K562 (cell line): ENCODE data around the gene RACK1. TPM values are rescaled to one million over a fixed set of nuclear protein-coding genes. Genes with fewer than 3 reads are reported as not detected.
A peak's percentile ranks its signal among the peaks of the same experiment; 100 is the strongest.

Experiments
- DNMT1 ChIP-seq: fragments of 450-650 bp; IDR thresholded peaks from 2 replicates; pipeline ENCODE4 v1.6.1; 2016; ENCODE audit warnings: antibody characterized with exemption, mild to moderate bottlenecking
- JUND ChIP-seq, 2 experiments: IDR thresholded peaks; 2 replicates in 1 of 2; 3 replicates in 1 of 2; pipeline ENCODE4 v1.6.1; 2011; ENCODE audit warnings: borderline replicate concordance in 2 of 2, low read depth in 2 of 2, low read length in 2 of 2, improper control_type of control experiment in 1 of 2, missing biosample characterization in 1 of 2, missing genetic modification characterization in 1 of 2, missing genetic modification reagents in 1 of 2
- PPARD ChIP-seq: fragments of 250-450 bp; sonication (Bioruptor Pico); IDR thresholded peaks from 2 replicates; pipeline ENCODE4 v1.8.0; 2022; ENCODE audit warnings: inconsistent platforms, mild to moderate bottlenecking, moderate library complexity
- PRPF4 ChIP-seq: fragments of 200-400 bp; formaldehyde crosslinking; IDR thresholded peaks from one replicate; pipeline ENCODE4 v1.6.1; 2017; ENCODE audit warnings: low read length, low read depth, mild to moderate bottlenecking; ENCODE audit not compliant: insufficient read depth, poor library complexity, severe bottlenecking
- SRSF7 ChIP-seq: fragments of 200-400 bp; formaldehyde crosslinking; optimal IDR thresholded peaks from 2 replicates; pipeline ENCODE3; 2017; ENCODE audit warnings: mild to moderate bottlenecking, low read depth, low read length
- TBP ChIP-seq: optimal IDR thresholded peaks from 2 replicates; pipeline ENCODE3; 2011; ENCODE audit warnings: low read depth, low read length, improper control_type of control experiment
- ZFPM2 ChIP-seq: fragments of 250-450 bp; sonication (Bioruptor Pico); IDR thresholded peaks from 2 replicates; pipeline ENCODE4 v1.5.1; 2022; ENCODE audit warnings: mild to moderate bottlenecking
- ZNF134 ChIP-seq: fragments of 250-450 bp; sonication (Bioruptor Pico); conservative IDR thresholded peaks from 2 replicates; pipeline ENCODE4 v1.4.0; 2020
- ZNF165 ChIP-seq: fragments of 250-450 bp; sonication (Bioruptor Pico); IDR thresholded peaks from 2 replicates; pipeline ENCODE4 v1.4.0; 2020; ENCODE audit warnings: borderline replicate concordance
- ZNF232 ChIP-seq: sonication (generic); formaldehyde crosslinking; IDR thresholded peaks from 2 replicates; pipeline ENCODE4 v1.8.0; 2022; ENCODE audit warnings: mild to moderate bottlenecking, missing genetic modification reagents
- ZNF3 ChIP-seq: fragments of 250-450 bp; sonication (Bioruptor Pico); IDR thresholded peaks from 2 replicates; pipeline ENCODE4 v1.5.0; 2021; ENCODE audit warnings: mild to moderate bottlenecking, moderate library complexity
- ZNF551 ChIP-seq: fragments of 250-450 bp; sonication (Bioruptor Pico); IDR thresholded peaks from 2 replicates; pipeline ENCODE4 v1.5.0; 2021; ENCODE audit warnings: mild to moderate bottlenecking, moderate library complexity
- ZNF699 ChIP-seq: fragments of 250-450 bp; sonication (Bioruptor Pico); IDR thresholded peaks from 2 replicates; pipeline ENCODE4 v1.8.0; 2021; ENCODE audit warnings: mild to moderate bottlenecking, moderate library complexity; ENCODE audit not compliant: insufficient replicate concordance
- ZNF75A ChIP-seq: fragments of 450-650 bp; formaldehyde crosslinking; IDR thresholded peaks from 2 replicates; pipeline ENCODE4 v1.4.0; 2020; ENCODE audit warnings: mild to moderate bottlenecking
- polyA plus RNA-seq, 8 experiments: library from polyadenylated mRNA; depleted of rRNA in 4 of 8; stranded (reverse) in 5 of 8; unstranded in 3 of 8; fragments of >200 nt; fragmentation: Nextera tagmentation in 2 of 8; fragmentation: Illumina TruSeq in 1 of 8; extraction: Ambion mirVana in 2 of 8; extraction: Trizol in 1 of 8; gene quantifications; 2 replicates each; pipeline versions ENCODE4 v1.2.1 to v1.2.3, GENCODE V29; 2011 to 2014; ENCODE audit warnings: inconsistent platforms in 1 of 8, missing spikeins in 1 of 8
- total RNA-seq, 7 experiments: library from RNA; depleted of rRNA in 6 of 7; stranded (reverse); fragments of >200 nt in 6 of 7; fragmentation: Illumina TruSeq in 2 of 7; extraction: Trizol in 2 of 7; gene quantifications; 2 replicates each; pipeline versions ENCODE4 v1.2.1 to v1.2.3, GENCODE V29; 2011 to 2021; ENCODE audit warnings: low replicate concordance in 1 of 7
- TF ChIP-seq, protein P1 (sequence below): IDR thresholded peaks from 2 replicates; pipeline ENCODE4 v1.6.1; 2011; ENCODE audit warnings: borderline replicate concordance, low read depth, mild to moderate bottlenecking, moderate library complexity, low read length; ENCODE audit not compliant: insufficient read depth, poor library complexity, severe bottlenecking
- TF ChIP-seq, protein P2 (sequence below): fragments of 450-650 bp; IDR thresholded peaks from 2 replicates; pipeline ENCODE4 v1.7.1; 2018; ENCODE audit warnings: mild to moderate bottlenecking, low read depth; ENCODE audit not compliant: partially characterized antibody
- TF ChIP-seq, protein P3 (sequence below): fragments of 250-450 bp; sonication (Bioruptor Pico); IDR thresholded peaks from 2 replicates; pipeline ENCODE4 v1.6.1; 2021; ENCODE audit warnings: mild to moderate bottlenecking
- TF ChIP-seq, protein P4 (sequence below): fragments of 450-650 bp; IDR thresholded peaks from 2 replicates; pipeline ENCODE4 v1.6.1; 2016

RACK1 gene
- total and polyA plus RNA-seq, 9 of the 15 experiments (the other 6 are each of a cell fraction or from before 2014, with no cell fraction given): 2,303 to 5,311 (median 3,833) TPM

DNA sequence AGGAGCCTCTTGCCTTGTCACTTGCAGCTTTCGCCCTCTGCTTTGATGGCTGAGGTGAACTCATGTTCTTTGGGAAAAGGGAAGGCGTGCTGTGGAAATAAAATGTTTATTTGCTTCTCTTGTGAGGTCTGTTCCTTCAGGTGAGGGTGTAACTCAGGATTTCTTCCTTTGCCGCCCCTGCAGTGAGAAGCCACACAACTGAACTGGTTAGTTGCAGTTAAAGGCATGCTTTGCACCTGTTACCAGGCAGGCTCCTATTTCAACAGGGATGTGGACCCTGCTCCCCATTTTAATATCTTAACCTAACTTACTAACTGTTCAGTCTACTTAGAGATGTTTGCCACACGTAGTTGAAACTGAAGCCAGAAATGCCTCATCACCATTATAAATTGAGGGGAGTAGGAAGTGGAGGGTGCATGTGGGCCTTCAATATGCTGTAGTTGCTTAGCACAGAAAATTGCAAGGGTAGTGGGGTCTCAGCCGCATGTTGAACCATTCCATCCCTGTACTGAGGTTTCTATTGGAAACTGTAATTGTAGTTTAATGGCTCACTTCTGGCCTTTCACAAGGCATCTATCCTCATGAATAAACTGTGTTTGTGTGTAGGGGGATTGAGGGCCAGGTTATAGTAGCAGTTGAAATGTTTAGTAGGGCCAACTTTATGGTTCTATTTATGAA lies 7.9 kb downstream of the RACK1 start (continued):
- no peak for TF ChIP-seq ZFPM2 (CRISPR knock-in tag)
- no peak for TF ChIP-seq ZNF699 (CRISPR knock-in tag)
- TF ChIP-seq, protein P1, sequence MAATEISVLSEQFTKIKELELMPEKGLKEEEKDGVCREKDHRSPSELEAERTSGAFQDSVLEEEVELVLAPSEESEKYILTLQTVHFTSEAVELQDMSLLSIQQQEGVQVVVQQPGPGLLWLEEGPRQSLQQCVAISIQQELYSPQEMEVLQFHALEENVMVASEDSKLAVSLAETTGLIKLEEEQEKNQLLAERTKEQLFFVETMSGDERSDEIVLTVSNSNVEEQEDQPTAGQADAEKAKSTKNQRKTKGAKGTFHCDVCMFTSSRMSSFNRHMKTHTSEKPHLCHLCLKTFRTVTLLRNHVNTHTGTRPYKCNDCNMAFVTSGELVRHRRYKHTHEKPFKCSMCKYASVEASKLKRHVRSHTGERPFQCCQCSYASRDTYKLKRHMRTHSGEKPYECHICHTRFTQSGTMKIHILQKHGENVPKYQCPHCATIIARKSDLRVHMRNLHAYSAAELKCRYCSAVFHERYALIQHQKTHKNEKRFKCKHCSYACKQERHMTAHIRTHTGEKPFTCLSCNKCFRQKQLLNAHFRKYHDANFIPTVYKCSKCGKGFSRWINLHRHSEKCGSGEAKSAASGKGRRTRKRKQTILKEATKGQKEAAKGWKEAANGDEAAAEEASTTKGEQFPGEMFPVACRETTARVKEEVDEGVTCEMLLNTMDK: no peak
- TF ChIP-seq JUND (IDR thresholded peaks at IDR 0.05; ENCODE audit: borderline replicate concordance, low read depth, low read length): no peak
- no peak for TF ChIP-seq JUND (tag; IDR thresholded peaks at IDR 0.05; ENCODE audit: borderline replicate concordance, low read depth, low read length)
- no peak for TF ChIP-seq ZNF232 (CRISPR knock-in tag)
- TF ChIP-seq SRSF7: no peak
- no peak for TF ChIP-seq ZNF165 (CRISPR knock-in tag)
- TF ChIP-seq ZNF134 (CRISPR knock-in tag): no peak
- TF ChIP-seq ZNF75A: no peak
- TF ChIP-seq PPARD (CRISPR knock-in tag): no peak
- TF ChIP-seq, protein P2, sequence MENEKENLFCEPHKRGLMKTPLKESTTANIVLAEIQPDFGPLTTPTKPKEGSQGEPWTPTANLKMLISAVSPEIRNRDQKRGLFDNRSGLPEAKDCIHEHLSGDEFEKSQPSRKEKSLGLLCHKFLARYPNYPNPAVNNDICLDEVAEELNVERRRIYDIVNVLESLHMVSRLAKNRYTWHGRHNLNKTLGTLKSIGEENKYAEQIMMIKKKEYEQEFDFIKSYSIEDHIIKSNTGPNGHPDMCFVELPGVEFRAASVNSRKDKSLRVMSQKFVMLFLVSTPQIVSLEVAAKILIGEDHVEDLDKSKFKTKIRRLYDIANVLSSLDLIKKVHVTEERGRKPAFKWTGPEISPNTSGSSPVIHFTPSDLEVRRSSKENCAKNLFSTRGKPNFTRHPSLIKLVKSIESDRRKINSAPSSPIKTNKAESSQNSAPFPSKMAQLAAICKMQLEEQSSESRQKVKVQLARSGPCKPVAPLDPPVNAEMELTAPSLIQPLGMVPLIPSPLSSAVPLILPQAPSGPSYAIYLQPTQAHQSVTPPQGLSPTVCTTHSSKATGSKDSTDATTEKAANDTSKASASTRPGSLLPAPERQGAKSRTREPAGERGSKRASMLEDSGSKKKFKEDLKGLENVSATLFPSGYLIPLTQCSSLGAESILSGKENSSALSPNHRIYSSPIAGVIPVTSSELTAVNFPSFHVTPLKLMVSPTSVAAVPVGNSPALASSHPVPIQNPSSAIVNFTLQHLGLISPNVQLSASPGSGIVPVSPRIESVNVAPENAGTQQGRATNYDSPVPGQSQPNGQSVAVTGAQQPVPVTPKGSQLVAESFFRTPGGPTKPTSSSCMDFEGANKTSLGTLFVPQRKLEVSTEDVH: peak; percentile 39
- TF ChIP-seq, protein P3, sequence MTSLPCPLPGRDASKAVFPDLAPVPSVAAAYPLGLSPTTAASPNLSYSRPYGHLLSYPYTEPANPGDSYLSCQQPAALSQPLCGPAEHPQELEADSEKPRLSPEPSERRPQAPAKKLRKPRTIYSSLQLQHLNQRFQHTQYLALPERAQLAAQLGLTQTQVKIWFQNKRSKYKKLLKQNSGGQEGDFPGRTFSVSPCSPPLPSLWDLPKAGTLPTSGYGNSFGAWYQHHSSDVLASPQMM (CRISPR knock-in tag): no peak
- no peak for TF ChIP-seq TBP
- TF ChIP-seq, protein P4, sequence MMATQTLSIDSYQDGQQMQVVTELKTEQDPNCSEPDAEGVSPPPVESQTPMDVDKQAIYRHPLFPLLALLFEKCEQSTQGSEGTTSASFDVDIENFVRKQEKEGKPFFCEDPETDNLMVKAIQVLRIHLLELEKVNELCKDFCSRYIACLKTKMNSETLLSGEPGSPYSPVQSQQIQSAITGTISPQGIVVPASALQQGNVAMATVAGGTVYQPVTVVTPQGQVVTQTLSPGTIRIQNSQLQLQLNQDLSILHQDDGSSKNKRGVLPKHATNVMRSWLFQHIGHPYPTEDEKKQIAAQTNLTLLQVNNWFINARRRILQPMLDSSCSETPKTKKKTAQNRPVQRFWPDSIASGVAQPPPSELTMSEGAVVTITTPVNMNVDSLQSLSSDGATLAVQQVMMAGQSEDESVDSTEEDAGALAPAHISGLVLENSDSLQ: no peak
- TF ChIP-seq ZNF551 (CRISPR knock-in tag): 0 out of 2 replicates have a peak, but pooled peaks have one; percentile 5
- no peak for TF ChIP-seq ZNF3 (CRISPR knock-in tag)
- TF ChIP-seq PRPF4: no peak
- TF ChIP-seq DNMT1: no peak
